ENCODE results near the gene CTSC.

The CTSC gene

GRCh38 chr11:88318017-88318416, 19.5 kb downstream of the CTSC start:
- DNase-seq: no peak

- no peak for DNase-seq
Measured at GRCh38 chr11:88317536-88317935, 20.0 kb downstream of the CTSC start.

GRCh38 chr11:88315981-88316441, 21.5 kb downstream of the CTSC start:
- DNase-seq: no peak

GRCh38 chr11:88315015-88315414, 22.5 kb downstream of the CTSC start:
- DNase-seq: no peak

- DNase-seq: peak in 1 of 51 donors; percentile 22
Measured at GRCh38 chr11:88313441-88313840, 24.1 kb downstream of the CTSC start.

- DNase-seq: no peak
Measured at GRCh38 chr11:88312628-88313027, 24.9 kb downstream of the CTSC start.

GRCh38 chr11:88310246-88310645, 27.3 kb downstream of the CTSC start:
- DNase-seq: no peak

GRCh38 chr11:88308576-88308975, 29.0 kb downstream of the CTSC start:
- DNase-seq: no peak

GRCh38 chr11:88307749-88308425, 29.6 kb downstream of the CTSC start:
- no peak for DNase-seq

GRCh38 chr11:88306785-88307184, 30.8 kb downstream of the CTSC start:
- DNase-seq: no peak

- no peak for DNase-seq
Measured at GRCh38 chr11:88305430-88305829, 32.1 kb downstream of the CTSC start.

- DNase-seq: no peak
Measured at GRCh38 chr11:88304352-88304751, 33.2 kb downstream of the CTSC start.

- DNase-seq: no peak
Measured at GRCh38 chr11:88303037-88303436, 34.5 kb downstream of the CTSC start.

- no peak for DNase-seq
Measured at GRCh38 chr11:88301488-88302140, 35.9 kb downstream of the CTSC start.

GRCh38 chr11:88300888-88301487, 36.5 kb downstream of the CTSC start:
- DNase-seq: no peak

GRCh38 chr11:88297863-88298262, 39.7 kb downstream of the CTSC start:
- DNase-seq: no peak

GRCh38 chr11:88297421-88297820, 40.1 kb downstream of the CTSC start:
- no peak for DNase-seq

GRCh38 chr11:88295028-88295427, 42.5 kb downstream of the CTSC start:
- DNase-seq: no peak

GRCh38 chr11:88293931-88294330, 43.6 kb downstream of the CTSC start:
- DNase-seq: no peak

GRCh38 chr11:88292171-88292843, 45.2 kb downstream of the CTSC start:
- no peak for DNase-seq

GRCh38 chr11:88288560-88288959, 49.0 kb downstream of the CTSC start:
- no peak for DNase-seq

- DNase-seq: no peak
Measured at GRCh38 chr11:88284336-88285050, 53.0 kb downstream of the CTSC start.

Data from hypothalamus (tissue), 51 donors.